WI38 (cell line): ENCODE measurements around the gene THBS3.
A peak's percentile ranks its signal among the peaks of the same experiment; 100 is the strongest.

Experiments used
- H3K4me3 ChIP-seq: 2 replicates; pipeline ENCODE4 v1.5.1; 2011; ENCODE audit warnings: low read depth, mild to moderate bottlenecking, control low read depth, low read length
- TF ChIP-seq, protein P1 (sequence below): IDR thresholded peaks from 2 replicates; pipeline ENCODE4 v1.5.1; 2012; ENCODE audit warnings: low read depth, mild to moderate bottlenecking, control low read depth, low read length

Gene THBS3

DNA sequence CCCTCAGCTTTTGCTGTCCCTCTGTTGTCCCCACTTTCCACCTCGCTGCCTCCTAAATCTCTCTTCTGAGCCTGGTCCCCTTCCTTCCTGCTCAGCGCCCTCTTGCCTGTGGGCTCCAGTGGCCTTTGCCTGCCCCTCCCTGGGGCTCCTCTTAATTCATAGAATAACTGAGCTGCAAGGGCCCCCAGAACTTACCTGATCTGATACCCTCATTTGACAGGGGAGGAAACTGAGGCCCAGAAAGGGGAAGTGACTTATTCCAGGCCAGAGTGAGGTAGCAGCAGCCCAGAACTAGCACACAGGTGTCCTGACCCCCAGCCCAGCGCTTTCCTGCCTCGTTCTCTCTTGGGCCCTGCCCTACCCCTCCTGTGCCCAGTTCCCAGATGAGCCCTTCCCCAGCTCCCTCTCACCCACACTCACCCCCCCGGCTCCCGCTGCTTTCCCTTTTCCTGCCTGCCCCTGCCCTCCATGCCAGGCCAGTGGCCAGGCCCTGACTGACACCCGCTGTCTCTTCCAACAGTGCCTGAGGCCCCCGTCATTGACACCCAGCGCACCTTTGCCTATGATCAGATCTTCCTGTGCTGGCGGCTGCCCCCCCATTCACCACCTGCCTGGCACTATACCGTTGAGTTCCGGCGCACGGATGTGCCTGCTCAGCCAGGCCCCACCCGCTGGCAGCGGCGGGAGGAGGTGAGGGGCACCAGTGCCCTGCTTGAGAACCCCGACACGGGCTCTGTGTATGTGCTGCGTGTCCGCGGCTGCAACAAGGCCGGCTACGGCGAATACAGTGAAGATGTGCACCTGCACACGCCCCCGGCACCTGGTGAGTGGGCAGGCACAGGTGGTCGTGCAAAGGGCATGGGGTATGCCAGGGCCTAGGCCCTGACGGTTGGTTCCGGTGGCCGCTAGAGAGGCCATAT lies 28.3 kb downstream of the THBS3 start:
- TF ChIP-seq, protein P1, sequence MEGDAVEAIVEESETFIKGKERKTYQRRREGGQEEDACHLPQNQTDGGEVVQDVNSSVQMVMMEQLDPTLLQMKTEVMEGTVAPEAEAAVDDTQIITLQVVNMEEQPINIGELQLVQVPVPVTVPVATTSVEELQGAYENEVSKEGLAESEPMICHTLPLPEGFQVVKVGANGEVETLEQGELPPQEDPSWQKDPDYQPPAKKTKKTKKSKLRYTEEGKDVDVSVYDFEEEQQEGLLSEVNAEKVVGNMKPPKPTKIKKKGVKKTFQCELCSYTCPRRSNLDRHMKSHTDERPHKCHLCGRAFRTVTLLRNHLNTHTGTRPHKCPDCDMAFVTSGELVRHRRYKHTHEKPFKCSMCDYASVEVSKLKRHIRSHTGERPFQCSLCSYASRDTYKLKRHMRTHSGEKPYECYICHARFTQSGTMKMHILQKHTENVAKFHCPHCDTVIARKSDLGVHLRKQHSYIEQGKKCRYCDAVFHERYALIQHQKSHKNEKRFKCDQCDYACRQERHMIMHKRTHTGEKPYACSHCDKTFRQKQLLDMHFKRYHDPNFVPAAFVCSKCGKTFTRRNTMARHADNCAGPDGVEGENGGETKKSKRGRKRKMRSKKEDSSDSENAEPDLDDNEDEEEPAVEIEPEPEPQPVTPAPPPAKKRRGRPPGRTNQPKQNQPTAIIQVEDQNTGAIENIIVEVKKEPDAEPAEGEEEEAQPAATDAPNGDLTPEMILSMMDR = no peak
- H3K4me3 ChIP-seq = no peak overlapping the region

DNA sequence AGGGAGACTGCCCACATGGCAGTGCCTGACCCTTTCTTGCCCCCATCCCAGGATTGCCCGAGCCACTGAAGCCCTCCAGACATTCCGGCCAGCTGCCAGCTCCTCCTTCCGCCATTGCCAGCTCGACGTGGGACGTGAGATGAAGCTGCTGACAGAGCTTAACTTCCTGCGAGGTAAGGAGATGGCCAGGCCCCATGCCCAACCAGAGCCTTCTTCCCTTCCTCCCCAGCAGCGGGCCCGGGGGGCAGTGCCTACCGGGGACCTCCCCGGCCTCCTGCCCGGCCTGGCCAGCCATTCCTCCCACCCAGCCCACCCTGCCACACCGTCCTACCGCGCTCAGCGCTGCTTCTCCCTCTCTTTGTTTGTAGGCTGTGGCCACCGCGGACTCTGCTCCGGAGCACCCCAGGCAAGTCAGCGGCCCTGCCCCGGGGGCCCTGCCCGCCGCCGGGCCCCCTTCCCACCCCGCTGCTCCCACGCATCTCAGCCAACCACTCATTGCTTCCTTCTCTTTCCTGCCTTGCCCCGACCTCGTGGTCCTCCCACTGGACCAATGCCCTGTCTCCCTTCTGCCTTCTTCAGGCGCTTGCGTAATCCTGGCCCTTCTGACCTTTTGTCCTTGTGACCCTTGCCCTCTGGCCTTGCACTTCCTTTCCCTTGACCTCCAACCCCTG lies 29.1 kb downstream of the THBS3 start:
- TF ChIP-seq, protein P1 = no peak
- no peak overlapping the region for H3K4me3 ChIP-seq

DNA sequence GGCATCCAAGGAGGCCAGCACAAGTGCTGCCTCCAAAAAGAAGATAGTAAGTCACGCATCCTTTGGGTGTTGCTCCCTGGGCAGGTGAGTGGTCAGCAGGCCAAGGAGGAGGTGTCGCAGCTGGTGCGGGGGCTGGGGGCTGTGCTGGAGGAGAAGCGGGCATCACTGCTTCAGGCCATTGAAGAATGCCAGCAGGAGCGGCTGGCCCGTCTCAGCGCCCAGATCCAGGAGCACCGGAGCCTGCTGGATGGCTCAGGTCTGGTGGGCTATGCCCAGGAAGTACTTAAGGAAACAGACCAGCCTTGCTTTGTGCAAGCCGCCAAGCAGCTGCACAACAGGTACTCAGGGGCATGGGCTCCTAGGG lies 29.8 kb downstream of the THBS3 start:
- TF ChIP-seq, protein P1 = no peak
- H3K4me3 ChIP-seq = no peak overlapping the region

DNA sequence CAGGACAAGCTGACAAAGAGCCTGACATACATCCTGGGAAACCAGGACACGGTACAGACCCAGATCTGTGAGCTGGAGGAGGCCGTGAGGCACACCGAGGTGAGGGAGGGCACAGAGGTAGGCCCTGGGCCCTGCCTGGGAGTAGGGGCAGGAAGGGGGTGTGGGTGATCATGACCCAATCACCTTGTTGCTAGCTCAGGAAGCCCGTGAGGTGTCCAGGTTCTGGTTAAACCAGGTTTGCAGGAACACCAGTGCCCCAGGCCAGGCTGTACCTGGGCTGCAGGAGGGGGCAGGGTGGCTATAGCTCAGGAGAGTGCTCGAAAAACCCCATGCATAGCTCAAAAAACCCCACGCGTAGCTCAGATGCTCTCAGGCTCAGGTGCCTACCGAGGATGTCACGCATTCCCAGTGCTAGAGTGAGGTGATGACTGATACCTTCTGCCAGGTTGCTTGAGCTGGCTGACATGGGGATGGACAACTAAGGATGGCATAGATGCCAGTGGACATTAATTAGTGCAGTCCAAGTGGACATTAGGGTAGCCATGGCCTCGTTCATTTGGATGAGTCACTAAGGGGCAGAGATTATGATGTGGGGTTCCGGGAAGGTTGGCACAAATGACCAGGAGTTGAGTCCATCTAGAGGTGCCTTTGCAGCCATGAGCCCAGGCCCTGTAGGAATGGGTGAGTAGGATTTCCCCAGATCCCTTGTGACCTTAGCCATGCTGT lies 30.3 kb downstream of the THBS3 start:
- no peak overlapping the region for H3K4me3 ChIP-seq
- TF ChIP-seq, protein P1 = no peak

DNA sequence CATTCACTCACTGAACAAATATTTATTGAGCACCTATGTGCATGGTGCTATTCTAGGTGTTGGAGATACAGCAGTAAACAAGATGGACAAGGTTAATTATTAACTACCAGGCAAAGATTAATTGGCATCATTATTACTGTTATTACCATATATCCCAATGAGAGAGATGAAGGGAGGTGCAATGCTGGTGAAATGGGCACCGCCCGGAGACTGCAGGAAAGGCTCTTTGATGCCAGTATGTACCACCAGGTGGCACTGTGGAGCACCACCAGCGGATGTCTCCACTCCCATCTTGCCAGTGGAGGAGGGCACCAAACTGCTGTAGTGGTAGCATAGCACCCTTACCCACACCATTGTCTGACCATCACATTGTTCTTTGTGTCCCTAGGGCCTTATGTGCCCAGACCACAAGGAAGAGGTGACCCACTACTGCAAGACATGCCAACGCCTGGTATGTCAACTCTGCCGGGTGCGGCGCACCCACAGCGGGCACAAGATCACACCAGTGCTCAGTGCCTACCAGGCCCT lies 31.1 kb downstream of the THBS3 start:
- TF ChIP-seq, protein P1 = peak; percentile 82

DNA sequence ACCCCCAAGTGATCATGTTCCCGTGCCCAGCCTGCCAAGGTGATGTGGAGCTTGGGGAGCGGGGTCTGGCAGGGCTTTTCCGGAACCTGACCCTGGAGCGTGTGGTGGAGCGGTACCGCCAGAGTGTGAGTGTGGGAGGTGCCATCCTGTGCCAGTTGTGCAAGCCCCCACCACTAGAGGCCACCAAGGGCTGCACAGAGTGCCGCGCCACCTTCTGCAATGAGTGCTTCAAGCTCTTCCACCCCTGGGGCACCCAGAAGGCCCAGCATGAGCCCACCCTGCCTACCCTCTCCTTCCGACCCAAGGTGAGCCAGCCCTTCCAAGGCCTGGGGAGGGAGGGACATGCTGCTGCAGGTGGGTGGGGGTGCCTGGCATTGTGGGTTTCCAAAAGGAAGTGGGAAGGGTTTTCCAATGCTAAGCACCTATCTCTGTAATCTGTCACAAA lies 31.7 kb downstream of the THBS3 start:
- TF ChIP-seq, protein P1 = no peak
- no peak overlapping the region for H3K4me3 ChIP-seq

More for the DNA sequence above, 31.1 kb downstream of the THBS3 start:
- H3K4me3 ChIP-seq = no peak overlapping the region
